Measurements from ENCODE around the gene VPS37B. TPM values are rescaled to one million over a fixed set of nuclear protein-coding genes. Genes with fewer than 3 reads are reported as not detected.

Gene VPS37B
- total RNA-seq, 4 donors from 2014 or later = 24.5 to 28.4 (median 25.8) TPM

DNA sequence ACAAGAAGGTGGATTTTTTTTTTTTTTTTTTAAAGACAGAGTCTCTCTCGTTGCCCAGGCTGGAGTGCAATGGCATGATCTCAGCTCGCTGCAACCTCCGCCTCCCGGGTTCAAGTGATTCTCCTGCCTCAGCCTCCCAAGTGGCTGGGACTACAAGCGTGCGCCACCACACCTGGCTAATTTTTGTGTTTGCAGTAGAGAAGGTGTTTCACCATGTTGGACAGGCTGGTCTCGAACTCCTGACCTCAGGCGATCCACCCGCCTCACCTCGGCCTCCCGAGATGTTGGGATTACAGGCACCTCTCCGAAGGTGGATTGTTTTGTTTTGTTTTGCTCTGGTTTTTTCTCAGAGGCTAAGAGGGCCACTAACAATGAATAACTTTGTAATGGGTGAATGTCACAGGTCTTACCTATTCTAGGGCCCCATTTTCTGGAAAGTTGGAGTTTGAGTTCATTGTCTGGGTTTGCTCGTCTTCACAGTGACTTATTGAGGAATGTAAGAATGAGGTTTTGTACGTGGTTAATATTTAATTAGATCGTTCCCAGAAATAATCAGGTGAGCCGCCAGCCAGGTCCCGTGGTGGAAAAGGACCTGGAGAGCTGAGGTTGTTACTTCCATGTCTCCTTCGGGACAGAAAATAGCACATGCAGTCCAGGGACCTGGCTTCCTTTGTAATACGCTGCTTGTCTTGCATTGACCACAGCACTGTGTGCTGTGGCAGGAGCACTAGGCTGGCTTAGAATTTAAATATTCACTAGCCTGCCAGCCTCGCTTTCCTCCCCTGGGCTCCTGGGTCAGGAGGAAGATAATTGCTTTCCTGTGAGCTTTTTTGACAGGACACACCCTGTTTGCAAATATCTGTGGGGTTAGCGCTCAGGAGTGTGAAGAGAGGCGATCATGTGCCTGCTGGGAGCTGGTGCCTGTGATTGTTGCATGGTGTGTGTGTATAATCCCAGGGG lies 58.3 kb downstream of the VPS37B start:
- no peak overlapping the region for H3K4me3 ChIP-seq

DNA sequence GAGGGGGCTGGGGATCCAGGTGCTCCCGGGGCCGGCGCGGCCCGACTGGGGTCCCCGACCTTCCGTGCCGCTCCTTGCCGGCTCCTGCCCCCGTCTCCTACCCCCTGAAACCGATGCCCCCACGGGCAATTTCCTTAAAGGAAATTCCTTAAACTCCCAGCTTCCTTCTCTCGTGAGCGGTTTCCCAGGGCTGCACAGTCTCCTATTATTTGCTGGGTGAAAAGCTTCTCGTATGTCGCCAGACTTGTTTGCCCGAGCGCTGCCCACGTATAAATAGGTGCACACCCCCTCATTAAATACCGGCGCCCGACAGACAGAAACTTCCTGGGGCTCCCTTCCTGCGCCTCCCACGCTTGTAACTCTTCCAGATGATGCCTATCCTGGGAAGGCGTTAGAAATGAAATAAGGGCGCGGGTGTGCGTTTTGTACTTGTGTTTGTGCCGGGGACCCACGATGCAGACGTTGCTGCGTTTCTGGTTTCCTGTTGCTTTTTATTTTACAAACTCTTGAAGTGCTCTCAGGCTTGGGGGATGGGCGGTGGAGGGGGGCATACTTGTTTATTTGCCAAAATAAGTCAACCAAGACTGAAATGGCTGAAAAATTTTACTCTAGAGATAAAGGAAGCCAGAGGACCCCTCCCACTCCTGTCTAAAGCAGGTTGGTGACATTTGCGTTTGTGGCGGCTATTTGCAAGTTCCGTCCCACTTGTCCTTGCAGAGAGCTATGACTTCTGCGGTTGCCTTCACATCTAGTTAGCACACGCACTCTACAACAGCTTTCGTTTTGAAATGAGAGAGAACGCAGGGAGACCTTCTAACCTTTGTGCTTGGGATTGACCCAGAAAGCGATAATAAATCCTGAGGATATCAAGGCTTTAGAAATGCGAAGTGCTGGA lies 59.6 kb downstream of the VPS37B start:
- WGBS, 2 donors = 2 to 3% methylated on average over 38 to 42 of the region's 42 CpGs
- Histone ChIP-seq H3K27ac (peak overlapping the region in 3 of 4 donors; percentile 0 to 86 (median 74)), H3K9me3 (no peaks in the 10 kb centered on the region), H3K27me3 (no peaks in the 10 kb centered on the region), H3K36me3 (no peaks in the 10 kb centered on the region), H3K4me3 (peak overlapping the region; percentile 39 to 71 (median 57)), H3K4me1 (peaks cover 0 to 23% (median 8%) of the 10 kb centered on the region in 4 donors)
- TF ChIP-seq EP300 (IDR thresholded peaks at IDR 0.05) (no peak), POLR2A (IDR thresholded peaks at IDR 0.05) (no peak)
- TF ChIP-seq, protein P1, sequence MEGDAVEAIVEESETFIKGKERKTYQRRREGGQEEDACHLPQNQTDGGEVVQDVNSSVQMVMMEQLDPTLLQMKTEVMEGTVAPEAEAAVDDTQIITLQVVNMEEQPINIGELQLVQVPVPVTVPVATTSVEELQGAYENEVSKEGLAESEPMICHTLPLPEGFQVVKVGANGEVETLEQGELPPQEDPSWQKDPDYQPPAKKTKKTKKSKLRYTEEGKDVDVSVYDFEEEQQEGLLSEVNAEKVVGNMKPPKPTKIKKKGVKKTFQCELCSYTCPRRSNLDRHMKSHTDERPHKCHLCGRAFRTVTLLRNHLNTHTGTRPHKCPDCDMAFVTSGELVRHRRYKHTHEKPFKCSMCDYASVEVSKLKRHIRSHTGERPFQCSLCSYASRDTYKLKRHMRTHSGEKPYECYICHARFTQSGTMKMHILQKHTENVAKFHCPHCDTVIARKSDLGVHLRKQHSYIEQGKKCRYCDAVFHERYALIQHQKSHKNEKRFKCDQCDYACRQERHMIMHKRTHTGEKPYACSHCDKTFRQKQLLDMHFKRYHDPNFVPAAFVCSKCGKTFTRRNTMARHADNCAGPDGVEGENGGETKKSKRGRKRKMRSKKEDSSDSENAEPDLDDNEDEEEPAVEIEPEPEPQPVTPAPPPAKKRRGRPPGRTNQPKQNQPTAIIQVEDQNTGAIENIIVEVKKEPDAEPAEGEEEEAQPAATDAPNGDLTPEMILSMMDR (IDR thresholded peaks at IDR 0.05) = no peak
- DNase-seq (ENCODE audit: low spot score in 2 of 2) = no peak

More for the DNA sequence above, 58.3 kb downstream of the VPS37B start:
- 89 to 93% methylated on average over 22 of the region's 22 CpGs for WGBS, 2 donors
- DNase-seq (ENCODE audit: low spot score in 2 of 2) = no peak
- Histone ChIP-seq H3K27ac (no peak overlapping the region), H3K27me3 (no peaks in the 10 kb centered on the region), H3K9me3 (no peaks in the 10 kb centered on the region), H3K36me3 (no peaks in the 10 kb centered on the region), H3K4me1 (peaks cover 0 to 35% (median 8%) of the 10 kb centered on the region in 4 donors)
- no peak for TF ChIP-seq EP300 (IDR thresholded peaks at IDR 0.05)
- no peak for TF ChIP-seq POLR2A (IDR thresholded peaks at IDR 0.05)
- TF ChIP-seq, protein P1 (IDR thresholded peaks at IDR 0.05) = no peak

DNA sequence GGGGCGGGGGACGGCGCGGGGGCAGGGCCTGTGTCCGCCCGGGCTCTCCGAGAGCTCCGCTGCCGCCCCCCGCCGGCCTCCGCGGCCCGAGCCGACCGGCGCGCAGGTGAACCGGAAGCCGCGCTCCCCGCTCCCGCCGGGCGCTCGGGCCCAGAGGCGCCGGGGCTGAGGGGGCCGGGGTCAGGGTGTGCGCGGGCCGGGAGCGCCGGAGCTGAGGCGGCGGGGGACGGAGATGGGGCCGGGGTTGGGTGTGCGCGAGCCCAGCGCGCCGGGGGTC lies 60.2 kb downstream of the VPS37B start:
- H3K27me3 ChIP-seq = no peaks in the 10 kb centered on the region
- peaks cover 0 to 23% (median 8%) of the 10 kb centered on the region in 4 donors for H3K4me1 ChIP-seq
- H3K27ac ChIP-seq = peak overlapping the region in 3 of 4 donors; percentile 0 to 86 (median 74)
- no peaks in the 10 kb centered on the region for H3K36me3 ChIP-seq
- H3K4me3 ChIP-seq = peak overlapping the region; percentile 39 to 71 (median 57)
- H3K9me3 ChIP-seq = no peaks in the 10 kb centered on the region
- DNase-seq (ENCODE audit: low spot score in 2 of 2) = no peak
- WGBS, 2 donors = 1% methylated on average over 15 to 17 of the region's 43 CpGs
- TF ChIP-seq POLR2A (IDR thresholded peaks at IDR 0.05) = no peak
- TF ChIP-seq, protein P1 (IDR thresholded peaks at IDR 0.05) = no peak
- no peak for TF ChIP-seq EP300 (IDR thresholded peaks at IDR 0.05)

DNA sequence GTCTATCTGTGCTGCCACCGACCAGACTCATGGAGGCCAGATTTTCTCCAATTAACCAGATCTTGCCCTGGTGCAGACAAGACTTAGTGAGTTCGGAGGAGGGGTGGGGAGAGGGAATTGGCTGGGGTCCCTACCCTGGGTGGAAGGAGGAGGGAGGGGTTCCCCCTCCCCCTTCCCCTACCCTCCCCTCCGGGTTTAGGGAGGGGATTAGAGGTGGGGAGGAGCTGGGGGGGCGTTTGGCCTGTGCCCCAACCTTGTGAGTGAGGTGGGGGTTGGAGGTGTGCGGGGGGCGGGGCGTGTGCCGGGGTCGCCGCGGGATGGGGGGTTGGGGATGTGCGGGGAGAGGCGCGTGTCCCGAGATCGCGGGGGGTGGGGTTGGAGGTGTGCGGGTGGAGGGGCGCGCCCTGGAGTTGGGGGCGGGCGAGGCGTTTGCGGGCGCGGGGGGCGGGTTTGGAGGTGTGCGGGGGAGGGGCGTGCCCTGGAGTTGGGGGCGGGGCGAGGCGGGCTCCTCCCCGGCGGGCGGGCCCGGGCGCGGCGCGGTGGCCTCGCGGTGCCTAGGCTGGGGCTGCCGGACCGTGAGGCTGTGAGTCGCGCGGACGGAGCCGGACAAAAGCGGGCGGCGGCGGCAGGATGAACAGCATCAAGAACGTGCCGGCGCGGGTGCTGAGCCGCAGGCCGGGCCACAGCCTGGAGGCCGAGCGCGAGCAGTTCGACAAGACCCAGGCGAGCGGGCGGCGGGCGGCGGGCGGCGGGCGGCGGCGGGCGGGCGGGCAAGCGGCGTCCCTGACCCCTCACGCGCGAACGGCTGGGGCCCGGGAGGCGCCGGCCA lies 60.8 kb downstream of the VPS37B start, which contains the start of gene HIP1R:
Gene HIP1R (plus strand): TSS at position 537 of the 829 bp plus-strand sequence. CDS start 94 bp downstream, at position 631.
- Histone ChIP-seq H3K36me3 (no peaks in the 10 kb centered on the region), H3K9me3 (no peaks in the 10 kb centered on the region), H3K4me3 (peak within 1 kb of the TSS; percentile 39 to 71 (median 57)), H3K27ac (peak within 1 kb of the TSS in 3 of 4 donors; percentile 36 to 86 (median 74)), H3K27me3 (no peaks in the 10 kb centered on the region), H3K4me1 (peaks cover 0 to 23% (median 8%) of the 10 kb centered on the region in 4 donors)
- 0 to 1% methylated on average over 3 to 25 of the region's 85 CpGs for WGBS, 2 donors
- TF ChIP-seq, protein P1 (IDR thresholded peaks at IDR 0.05) = no peak
- TF ChIP-seq EP300 (IDR thresholded peaks at IDR 0.05) (no peak), POLR2A (IDR thresholded peaks at IDR 0.05) (no peak)
- no peak for DNase-seq (ENCODE audit: low spot score in 2 of 2)
